GM23338 (cell line): ENCODE data around the gene PCDH10.

ENCODE experiments used
- CREB1 ChIP-seq: fragments of 250-450 bp; sonication (Bioruptor Pico); IDR thresholded peaks from 2 replicates; pipeline ENCODE4 v1.5.0; 2020; ENCODE audit warnings: low read depth, mild to moderate bottlenecking, moderate library complexity
- EZH2 ChIP-seq: fragments of 200-600 bp; sonication (generic); IDR thresholded peaks from one replicate; pipeline ENCODE4 v1.8.0; 2017; ENCODE audit warnings: antibody characterized with exemption, mild to moderate bottlenecking, low read depth; ENCODE audit not compliant: unreplicated experiment
- EZH2phosphoT487 ChIP-seq: fragments of 200-600 bp; sonication (generic); IDR thresholded peaks from one replicate; pipeline ENCODE4 v1.8.1; 2018; ENCODE audit warnings: antibody characterized with exemption; ENCODE audit not compliant: unreplicated experiment
- JUNB ChIP-seq: IDR thresholded peaks from one replicate; pipeline ENCODE4 v1.6.1; 2016; ENCODE audit warnings: antibody characterized with exemption; ENCODE audit not compliant: unreplicated experiment
- NANOG ChIP-seq: IDR thresholded peaks from 2 replicates; pipeline ENCODE4 v1.6.1; 2016; ENCODE audit warnings: antibody characterized with exemption, borderline replicate concordance
- POLR2AphosphoS5 ChIP-seq: IDR thresholded peaks from 2 replicates; pipeline ENCODE4 v1.6.1; 2016; ENCODE audit warnings: antibody characterized with exemption, low read depth
- STAT1 ChIP-seq: IDR thresholded peaks from one replicate; pipeline ENCODE4 v1.6.1; 2016; ENCODE audit warnings: antibody characterized with exemption; ENCODE audit not compliant: unreplicated experiment
- ZNF114 ChIP-seq: fragments of 250-450 bp; sonication (Bioruptor Pico); IDR thresholded peaks from 2 replicates; pipeline ENCODE4 v1.5.0; 2020; ENCODE audit warnings: mild to moderate bottlenecking, moderate library complexity
- TF ChIP-seq, protein P1 (sequence below), 2 experiments: fragments of 200-600 bp in 1 of 2; sonication (generic) in 1 of 2; conservative IDR thresholded peaks; 2 replicates each; pipeline versions ENCODE4 v1.5.1 to v1.6.1; 2016 to 2017; ENCODE audit warnings: antibody characterized with exemption in 2 of 2, low read depth in 2 of 2, mild to moderate bottlenecking in 2 of 2, moderate library complexity in 1 of 2
- TF ChIP-seq, protein P2 (sequence below): IDR thresholded peaks from one replicate; pipeline ENCODE4 v1.6.1; 2018; ENCODE audit warnings: antibody characterized with exemption; ENCODE audit not compliant: unreplicated experiment
- TF ChIP-seq, protein P3 (sequence below): fragments of 250-450 bp; sonication (Bioruptor Pico); IDR thresholded peaks from 2 replicates; pipeline ENCODE4 v1.5.0; 2020; ENCODE audit warnings: mild to moderate bottlenecking, moderate library complexity
- TF ChIP-seq, protein P4 (sequence below): IDR thresholded peaks from 2 replicates; pipeline ENCODE4 v1.6.1; 2016; ENCODE audit warnings: antibody characterized with exemption

DNA sequence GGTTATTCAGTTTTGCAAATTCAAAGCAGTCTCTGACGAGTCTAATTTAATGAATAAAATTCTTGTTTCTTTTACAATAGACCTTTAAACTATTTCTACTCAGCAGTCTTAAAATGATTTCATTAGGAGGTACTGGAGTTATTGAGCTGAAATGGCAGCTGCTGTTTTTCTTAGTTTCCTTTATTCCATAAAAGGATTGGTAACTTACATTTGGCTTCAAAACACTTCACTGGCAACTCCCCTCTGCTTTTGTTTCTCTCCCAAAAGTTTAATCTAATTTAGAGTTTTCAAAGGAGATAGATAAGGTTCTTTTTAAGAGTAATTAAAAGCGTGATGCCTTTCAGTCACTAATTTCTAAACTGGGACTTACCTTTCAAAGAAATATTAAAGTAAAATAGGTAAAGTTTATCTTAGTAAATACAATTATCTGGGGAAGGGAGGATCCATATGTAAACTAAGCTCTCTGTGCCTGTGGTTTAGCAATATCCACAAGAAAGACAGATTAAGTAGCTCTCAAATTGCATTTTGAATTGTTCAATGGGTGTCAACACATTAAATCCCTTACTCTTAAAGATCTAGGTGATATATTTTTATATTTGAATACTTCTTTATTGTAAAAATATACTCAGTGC, 17.1 kb upstream of the PCDH10 start:
- TF ChIP-seq, protein P1, sequence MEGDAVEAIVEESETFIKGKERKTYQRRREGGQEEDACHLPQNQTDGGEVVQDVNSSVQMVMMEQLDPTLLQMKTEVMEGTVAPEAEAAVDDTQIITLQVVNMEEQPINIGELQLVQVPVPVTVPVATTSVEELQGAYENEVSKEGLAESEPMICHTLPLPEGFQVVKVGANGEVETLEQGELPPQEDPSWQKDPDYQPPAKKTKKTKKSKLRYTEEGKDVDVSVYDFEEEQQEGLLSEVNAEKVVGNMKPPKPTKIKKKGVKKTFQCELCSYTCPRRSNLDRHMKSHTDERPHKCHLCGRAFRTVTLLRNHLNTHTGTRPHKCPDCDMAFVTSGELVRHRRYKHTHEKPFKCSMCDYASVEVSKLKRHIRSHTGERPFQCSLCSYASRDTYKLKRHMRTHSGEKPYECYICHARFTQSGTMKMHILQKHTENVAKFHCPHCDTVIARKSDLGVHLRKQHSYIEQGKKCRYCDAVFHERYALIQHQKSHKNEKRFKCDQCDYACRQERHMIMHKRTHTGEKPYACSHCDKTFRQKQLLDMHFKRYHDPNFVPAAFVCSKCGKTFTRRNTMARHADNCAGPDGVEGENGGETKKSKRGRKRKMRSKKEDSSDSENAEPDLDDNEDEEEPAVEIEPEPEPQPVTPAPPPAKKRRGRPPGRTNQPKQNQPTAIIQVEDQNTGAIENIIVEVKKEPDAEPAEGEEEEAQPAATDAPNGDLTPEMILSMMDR (conservative IDR thresholded peaks at IDR 0.05; ENCODE audit: low read depth in 2 of 2), result no peak
- TF ChIP-seq EZH2 (no peak), STAT1 (no peak), ZNF114 (CRISPR knock-in tag) (no peak), POLR2AphosphoS5 (no peak), EZH2phosphoT487 (no peak), JUNB (no peak), CREB1 (CRISPR knock-in tag) (no peak), NANOG (peak; percentile 49; the same call in 1 of the 2 replicates)
- TF ChIP-seq, protein P2, sequence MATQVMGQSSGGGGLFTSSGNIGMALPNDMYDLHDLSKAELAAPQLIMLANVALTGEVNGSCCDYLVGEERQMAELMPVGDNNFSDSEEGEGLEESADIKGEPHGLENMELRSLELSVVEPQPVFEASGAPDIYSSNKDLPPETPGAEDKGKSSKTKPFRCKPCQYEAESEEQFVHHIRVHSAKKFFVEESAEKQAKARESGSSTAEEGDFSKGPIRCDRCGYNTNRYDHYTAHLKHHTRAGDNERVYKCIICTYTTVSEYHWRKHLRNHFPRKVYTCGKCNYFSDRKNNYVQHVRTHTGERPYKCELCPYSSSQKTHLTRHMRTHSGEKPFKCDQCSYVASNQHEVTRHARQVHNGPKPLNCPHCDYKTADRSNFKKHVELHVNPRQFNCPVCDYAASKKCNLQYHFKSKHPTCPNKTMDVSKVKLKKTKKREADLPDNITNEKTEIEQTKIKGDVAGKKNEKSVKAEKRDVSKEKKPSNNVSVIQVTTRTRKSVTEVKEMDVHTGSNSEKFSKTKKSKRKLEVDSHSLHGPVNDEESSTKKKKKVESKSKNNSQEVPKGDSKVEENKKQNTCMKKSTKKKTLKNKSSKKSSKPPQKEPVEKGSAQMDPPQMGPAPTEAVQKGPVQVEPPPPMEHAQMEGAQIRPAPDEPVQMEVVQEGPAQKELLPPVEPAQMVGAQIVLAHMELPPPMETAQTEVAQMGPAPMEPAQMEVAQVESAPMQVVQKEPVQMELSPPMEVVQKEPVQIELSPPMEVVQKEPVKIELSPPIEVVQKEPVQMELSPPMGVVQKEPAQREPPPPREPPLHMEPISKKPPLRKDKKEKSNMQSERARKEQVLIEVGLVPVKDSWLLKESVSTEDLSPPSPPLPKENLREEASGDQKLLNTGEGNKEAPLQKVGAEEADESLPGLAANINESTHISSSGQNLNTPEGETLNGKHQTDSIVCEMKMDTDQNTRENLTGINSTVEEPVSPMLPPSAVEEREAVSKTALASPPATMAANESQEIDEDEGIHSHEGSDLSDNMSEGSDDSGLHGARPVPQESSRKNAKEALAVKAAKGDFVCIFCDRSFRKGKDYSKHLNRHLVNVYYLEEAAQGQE, result no peak
- TF ChIP-seq, protein P3, sequence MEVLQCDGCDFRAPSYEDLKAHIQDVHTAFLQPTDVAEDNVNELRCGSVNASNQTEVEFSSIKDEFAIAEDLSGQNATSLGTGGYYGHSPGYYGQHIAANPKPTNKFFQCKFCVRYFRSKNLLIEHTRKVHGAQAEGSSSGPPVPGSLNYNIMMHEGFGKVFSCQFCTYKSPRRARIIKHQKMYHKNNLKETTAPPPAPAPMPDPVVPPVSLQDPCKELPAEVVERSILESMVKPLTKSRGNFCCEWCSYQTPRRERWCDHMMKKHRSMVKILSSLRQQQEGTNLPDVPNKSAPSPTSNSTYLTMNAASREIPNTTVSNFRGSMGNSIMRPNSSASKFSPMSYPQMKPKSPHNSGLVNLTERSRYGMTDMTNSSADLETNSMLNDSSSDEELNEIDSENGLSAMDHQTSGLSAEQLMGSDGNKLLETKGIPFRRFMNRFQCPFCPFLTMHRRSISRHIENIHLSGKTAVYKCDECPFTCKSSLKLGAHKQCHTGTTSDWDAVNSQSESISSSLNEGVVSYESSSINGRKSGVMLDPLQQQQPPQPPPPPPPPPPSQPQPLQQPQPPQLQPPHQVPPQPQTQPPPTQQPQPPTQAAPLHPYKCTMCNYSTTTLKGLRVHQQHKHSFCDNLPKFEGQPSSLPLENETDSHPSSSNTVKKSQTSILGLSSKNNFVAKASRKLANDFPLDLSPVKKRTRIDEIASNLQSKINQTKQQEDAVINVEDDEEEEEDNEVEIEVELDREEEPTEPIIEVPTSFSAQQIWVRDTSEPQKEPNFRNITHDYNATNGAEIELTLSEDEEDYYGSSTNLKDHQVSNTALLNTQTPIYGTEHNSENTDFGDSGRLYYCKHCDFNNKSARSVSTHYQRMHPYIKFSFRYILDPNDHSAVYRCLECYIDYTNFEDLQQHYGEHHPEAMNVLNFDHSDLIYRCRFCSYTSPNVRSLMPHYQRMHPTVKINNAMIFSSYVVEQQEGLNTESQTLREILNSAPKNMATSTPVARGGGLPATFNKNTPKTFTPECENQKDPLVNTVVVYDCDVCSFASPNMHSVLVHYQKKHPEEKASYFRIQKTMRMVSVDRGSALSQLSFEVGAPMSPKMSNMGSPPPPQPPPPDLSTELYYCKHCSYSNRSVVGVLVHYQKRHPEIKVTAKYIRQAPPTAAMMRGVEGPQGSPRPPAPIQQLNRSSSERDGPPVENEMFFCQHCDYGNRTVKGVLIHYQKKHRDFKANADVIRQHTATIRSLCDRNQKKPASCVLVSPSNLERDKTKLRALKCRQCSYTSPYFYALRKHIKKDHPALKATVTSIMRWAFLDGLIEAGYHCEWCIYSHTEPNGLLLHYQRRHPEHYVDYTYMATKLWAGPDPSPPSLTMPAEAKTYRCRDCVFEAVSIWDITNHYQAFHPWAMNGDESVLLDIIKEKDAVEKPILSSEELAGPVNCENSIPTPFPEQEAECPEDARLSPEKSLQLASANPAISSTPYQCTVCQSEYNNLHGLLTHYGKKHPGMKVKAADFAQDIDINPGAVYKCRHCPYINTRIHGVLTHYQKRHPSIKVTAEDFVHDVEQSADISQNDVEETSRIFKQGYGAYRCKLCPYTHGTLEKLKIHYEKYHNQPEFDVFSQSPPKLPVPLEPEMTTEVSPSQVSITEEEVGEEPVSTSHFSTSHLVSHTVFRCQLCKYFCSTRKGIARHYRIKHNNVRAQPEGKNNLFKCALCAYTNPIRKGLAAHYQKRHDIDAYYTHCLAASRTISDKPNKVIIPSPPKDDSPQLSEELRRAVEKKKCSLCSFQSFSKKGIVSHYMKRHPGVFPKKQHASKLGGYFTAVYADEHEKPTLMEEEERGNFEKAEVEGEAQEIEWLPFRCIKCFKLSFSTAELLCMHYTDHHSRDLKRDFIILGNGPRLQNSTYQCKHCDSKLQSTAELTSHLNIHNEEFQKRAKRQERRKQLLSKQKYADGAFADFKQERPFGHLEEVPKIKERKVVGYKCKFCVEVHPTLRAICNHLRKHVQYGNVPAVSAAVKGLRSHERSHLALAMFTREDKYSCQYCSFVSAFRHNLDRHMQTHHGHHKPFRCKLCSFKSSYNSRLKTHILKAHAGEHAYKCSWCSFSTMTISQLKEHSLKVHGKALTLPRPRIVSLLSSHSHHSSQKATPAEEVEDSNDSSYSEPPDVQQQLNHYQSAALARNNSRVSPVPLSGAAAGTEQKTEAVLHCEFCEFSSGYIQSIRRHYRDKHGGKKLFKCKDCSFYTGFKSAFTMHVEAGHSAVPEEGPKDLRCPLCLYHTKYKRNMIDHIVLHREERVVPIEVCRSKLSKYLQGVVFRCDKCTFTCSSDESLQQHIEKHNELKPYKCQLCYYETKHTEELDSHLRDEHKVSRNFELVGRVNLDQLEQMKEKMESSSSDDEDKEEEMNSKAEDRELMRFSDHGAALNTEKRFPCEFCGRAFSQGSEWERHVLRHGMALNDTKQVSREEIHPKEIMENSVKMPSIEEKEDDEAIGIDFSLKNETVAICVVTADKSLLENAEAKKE (CRISPR knock-in tag), result no peak
- TF ChIP-seq, protein P4, sequence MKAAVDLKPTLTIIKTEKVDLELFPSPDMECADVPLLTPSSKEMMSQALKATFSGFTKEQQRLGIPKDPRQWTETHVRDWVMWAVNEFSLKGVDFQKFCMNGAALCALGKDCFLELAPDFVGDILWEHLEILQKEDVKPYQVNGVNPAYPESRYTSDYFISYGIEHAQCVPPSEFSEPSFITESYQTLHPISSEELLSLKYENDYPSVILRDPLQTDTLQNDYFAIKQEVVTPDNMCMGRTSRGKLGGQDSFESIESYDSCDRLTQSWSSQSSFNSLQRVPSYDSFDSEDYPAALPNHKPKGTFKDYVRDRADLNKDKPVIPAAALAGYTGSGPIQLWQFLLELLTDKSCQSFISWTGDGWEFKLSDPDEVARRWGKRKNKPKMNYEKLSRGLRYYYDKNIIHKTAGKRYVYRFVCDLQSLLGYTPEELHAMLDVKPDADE, result no peak
